D721Med (cell line): ENCODE measurements around the gene TTLL9.

Source experiments
- DNase-seq: peaks from one replicate; pipeline ENCODE4 v3.0.0; 2011; ENCODE audit warnings: low spot score; ENCODE audit not compliant: insufficient read length
- FAIRE-seq: peaks from 2 replicates; lab custom pipeline; 2011; peaks lifted over from hg19 to GRCh38; lab: Jason Lieb, UNC
- TF ChIP-seq, protein P1 (sequence below): IDR thresholded peaks from 2 replicates; pipeline ENCODE4 v1.5.1; 2012; ENCODE audit warnings: mild to moderate bottlenecking, control low read depth; ENCODE audit not compliant: insufficient read depth; ENCODE audit errors: missing control alignments

TTLL9 gene

DNA sequence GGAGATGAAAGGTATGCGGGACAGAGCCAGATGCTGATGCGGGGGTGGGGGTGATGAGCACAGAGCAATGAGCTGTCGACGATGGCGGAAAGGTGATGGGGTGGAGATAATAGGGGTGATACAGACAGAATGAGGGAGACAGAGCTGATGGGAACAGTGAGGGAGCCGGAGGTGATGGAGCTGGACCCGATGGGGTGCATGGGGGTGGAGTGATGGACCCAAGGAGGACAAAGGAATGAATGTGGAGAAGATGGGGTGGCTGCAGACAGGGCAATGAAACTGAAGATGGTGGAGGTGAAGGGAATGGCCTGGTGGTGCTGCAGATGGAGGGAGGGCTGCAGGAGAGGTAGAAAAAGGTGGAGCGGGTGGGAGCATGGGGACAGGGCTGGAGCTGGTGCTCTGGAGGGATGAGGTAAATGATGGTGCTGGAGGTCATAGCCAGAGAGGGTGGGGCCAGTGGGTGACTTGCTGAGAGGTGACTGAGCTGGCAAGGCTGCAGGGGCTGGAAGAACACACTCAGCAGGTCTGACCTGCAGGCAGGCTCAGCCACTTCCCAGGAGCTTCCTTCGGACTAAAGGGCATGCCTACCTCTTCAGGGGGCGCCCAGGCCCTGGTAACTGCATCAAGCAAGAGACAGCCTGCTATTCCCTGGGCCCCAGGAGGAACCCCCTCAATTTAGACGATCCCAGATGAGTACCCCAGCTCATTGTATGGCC is 19.0 kb upstream of the TTLL9 start:
- DNase-seq (no peak), FAIRE-seq (no peak)
- TF ChIP-seq, protein P1, sequence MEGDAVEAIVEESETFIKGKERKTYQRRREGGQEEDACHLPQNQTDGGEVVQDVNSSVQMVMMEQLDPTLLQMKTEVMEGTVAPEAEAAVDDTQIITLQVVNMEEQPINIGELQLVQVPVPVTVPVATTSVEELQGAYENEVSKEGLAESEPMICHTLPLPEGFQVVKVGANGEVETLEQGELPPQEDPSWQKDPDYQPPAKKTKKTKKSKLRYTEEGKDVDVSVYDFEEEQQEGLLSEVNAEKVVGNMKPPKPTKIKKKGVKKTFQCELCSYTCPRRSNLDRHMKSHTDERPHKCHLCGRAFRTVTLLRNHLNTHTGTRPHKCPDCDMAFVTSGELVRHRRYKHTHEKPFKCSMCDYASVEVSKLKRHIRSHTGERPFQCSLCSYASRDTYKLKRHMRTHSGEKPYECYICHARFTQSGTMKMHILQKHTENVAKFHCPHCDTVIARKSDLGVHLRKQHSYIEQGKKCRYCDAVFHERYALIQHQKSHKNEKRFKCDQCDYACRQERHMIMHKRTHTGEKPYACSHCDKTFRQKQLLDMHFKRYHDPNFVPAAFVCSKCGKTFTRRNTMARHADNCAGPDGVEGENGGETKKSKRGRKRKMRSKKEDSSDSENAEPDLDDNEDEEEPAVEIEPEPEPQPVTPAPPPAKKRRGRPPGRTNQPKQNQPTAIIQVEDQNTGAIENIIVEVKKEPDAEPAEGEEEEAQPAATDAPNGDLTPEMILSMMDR, result no peak

DNA sequence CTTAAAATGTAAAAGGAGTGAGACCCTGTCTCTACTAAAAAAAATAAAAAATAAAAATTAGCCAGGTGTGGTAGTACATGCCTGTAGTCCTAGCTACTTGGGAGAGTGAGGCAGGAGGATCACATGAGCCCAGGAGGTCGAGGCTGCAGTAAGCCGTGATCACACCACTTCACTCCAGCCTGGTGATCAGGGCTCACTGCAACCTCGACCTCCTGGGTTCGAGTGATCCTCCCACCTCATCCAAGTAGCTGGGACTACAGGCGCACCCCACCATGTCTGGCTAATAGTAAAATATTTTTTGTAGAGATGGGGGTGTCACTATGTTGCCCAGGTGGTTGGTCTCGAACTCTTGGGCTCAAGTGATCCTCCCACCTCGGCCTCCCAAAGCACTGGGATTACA is 17.0 kb upstream of the TTLL9 start:
- DNase-seq (no peak), FAIRE-seq (no peak)
- TF ChIP-seq, protein P1, result no peak

DNA sequence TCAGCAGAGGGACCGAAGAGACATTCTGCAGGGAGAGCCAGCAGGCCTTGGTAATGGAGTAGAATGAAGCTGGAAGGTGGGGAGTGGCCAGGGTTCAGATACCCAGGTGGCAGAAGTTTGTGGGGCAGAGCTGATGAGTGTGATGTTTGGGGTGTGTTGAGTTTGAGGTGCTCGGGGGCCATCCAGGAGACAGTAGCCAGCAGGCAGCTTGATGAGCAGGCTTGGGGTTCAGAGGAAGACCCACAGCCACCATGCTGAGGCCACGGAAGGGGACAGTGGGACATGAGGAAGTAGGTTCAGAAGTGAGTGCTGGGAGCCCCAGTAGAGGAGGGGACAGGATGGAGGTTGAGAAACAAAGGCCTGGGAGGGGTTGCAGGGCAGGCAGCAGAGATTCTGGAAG is 13.9 kb upstream of the TTLL9 start:
- no peak for FAIRE-seq
- TF ChIP-seq, protein P1, result no peak
- no peak for DNase-seq

DNA sequence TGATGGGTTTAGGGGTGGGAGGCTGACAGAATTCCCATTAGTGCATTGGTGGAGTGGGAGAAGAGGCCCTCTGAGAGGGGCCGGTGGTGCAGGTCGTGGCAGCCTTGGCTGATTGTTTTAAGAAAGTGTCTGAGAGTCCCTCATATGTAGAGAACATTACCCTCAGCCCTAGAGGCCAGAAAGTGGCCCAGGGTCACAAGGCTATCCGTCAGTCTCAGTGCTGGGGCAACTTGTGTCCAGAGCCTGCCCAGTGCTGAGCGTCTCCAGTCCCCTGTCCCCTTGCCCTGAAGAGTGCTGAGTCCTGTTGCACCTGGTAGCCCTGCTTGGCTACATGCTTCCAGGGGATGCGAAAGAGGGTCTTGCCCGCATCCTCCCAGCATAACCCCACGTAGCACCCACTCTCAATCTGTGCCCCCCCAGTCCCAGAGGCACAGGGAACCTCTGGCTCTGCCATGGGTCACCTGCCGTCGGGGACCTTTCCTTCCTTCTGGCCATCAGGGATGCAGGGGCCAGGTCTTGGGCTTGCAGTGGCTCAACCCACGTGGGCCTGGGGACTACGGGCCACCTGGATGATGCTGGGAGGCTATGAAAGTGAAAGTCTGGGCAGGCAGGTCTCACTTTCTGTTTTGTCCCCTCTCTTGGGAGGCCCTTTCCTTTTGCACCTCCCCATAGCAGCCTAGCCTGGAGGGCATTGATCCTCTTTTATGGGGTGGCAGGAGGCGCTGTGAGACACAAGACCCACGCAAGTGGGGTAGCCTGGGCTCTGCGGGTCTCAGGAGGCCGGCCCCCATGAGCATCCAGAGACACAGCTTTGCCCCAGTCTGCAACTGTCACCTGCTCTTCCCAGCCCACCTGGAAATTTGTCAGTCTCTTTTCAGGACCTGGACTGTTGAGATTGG is 12.3 kb upstream of the TTLL9 start:
- no peak for DNase-seq
- no peak for FAIRE-seq
- TF ChIP-seq, protein P1, result no peak

GRCh38 chr20:31858760-31859083 is 11.7 kb upstream of the TTLL9 start:
- TF ChIP-seq, protein P1, result no peak
- FAIRE-seq, result no peak

GRCh38 chr20:31859266-31859997 is 11.0 kb upstream of the TTLL9 start:
- DNase-seq (no peak), FAIRE-seq (no peak)
- TF ChIP-seq, protein P1, result no peak

More at GRCh38 chr20:31858760-31859083, 11.7 kb upstream of the TTLL9 start:
- DNase-seq, result no peak
